GM06990 (cell line): ENCODE measurements around the gene RAI14.

Experiments used
- DNase-seq: peaks from one replicate; pipeline ENCODE4 v3.0.0-alpha.2; 2011; ENCODE audit not compliant: insufficient read length; ENCODE audit errors: extremely low read depth
- H3K27me3 ChIP-seq: replicated peaks from 2 replicates; pipeline ENCODE4 v1.6.0; 2011; ENCODE audit warnings: low read length; ENCODE audit not compliant: control insufficient read depth, insufficient read depth
- H3K36me3 ChIP-seq: 2 replicates; pipeline ENCODE4 v1.5.1; 2011; ENCODE audit warnings: low read length; ENCODE audit not compliant: control insufficient read depth, insufficient read depth
- H3K4me3 ChIP-seq: replicated peaks from 2 replicates; pipeline ENCODE4 v1.5.1; 2011; ENCODE audit warnings: low read depth, mild to moderate bottlenecking, control low read depth, low read length
- CTCF ChIP-seq: IDR thresholded peaks from 2 replicates; pipeline ENCODE4 v1.5.1; 2011; ENCODE audit warnings: low read length, control low read depth, mild to moderate bottlenecking, inconsistent platforms; ENCODE audit not compliant: insufficient read depth, poor library complexity, severe bottlenecking

The RAI14 gene

GRCh38 chr5:34806532-34806931, 150.4 kb downstream of the RAI14 start:
- Histone ChIP-seq H3K36me3 (no peaks in the 10 kb centered on the region), H3K4me3 (no peak overlapping the region), H3K27me3 (no peaks in the 10 kb centered on the region)
- no peak for DNase-seq
- TF ChIP-seq CTCF: no peak

- H3K36me3 ChIP-seq: no peaks in the 10 kb centered on the region
- no peaks in the 10 kb centered on the region for H3K27me3 ChIP-seq
These were observed 155.6 kb downstream of the RAI14 start for GRCh38 chr5:34811706-34812105.

GRCh38 chr5:34813509-34813908, 157.4 kb downstream of the RAI14 start:
- TF ChIP-seq CTCF: no peak
- H3K27me3 ChIP-seq: no peaks in the 10 kb centered on the region
- no peak for DNase-seq
- no peaks in the 10 kb centered on the region for H3K36me3 ChIP-seq
- H3K4me3 ChIP-seq: no peak overlapping the region

More at GRCh38 chr5:34811706-34812105, 155.6 kb downstream of the RAI14 start:
- no peak for DNase-seq
- H3K4me3 ChIP-seq: no peak overlapping the region
- TF ChIP-seq CTCF: no peak

GRCh38 chr5:34817558-34818351, 161.6 kb downstream of the RAI14 start:
- Histone ChIP-seq H3K27me3 (no peaks in the 10 kb centered on the region), H3K36me3 (no peaks in the 10 kb centered on the region), H3K4me3 (no peak overlapping the region)
- no peak for TF ChIP-seq CTCF
- no peak for DNase-seq

- no peak for DNase-seq
- no peak overlapping the region for H3K4me3 ChIP-seq
- no peaks in the 10 kb centered on the region for H3K36me3 ChIP-seq
- no peaks in the 10 kb centered on the region for H3K27me3 ChIP-seq
- no peak for TF ChIP-seq CTCF
These were observed 162.6 kb downstream of the RAI14 start for GRCh38 chr5:34818717-34819116.

- H3K27me3 ChIP-seq: no peaks in the 10 kb centered on the region
- H3K36me3 ChIP-seq: no peaks in the 10 kb centered on the region
- DNase-seq: no peak
- no peak for TF ChIP-seq CTCF
- no peak overlapping the region for H3K4me3 ChIP-seq
These were observed 164.5 kb downstream of the RAI14 start for GRCh38 chr5:34820593-34820992.
